SK-N-SH treated with all-trans-retinoic acid at 6 μM for 48 hours (cell line): ENCODE data around the gene SMCR8.

ENCODE experiments used
- CSDC2 ChIP-seq: fragments of 250-450 bp; sonication (Bioruptor Pico); IDR thresholded peaks from 2 replicates; pipeline ENCODE4 v1.5.0; 2020; ENCODE audit warnings: mild to moderate bottlenecking, moderate library complexity
- ZFP30 ChIP-seq: fragments of 450-650 bp; formaldehyde crosslinking; IDR thresholded peaks from 2 replicates; pipeline ENCODE4 v1.5.0; 2022; ENCODE audit warnings: mild to moderate bottlenecking, moderate library complexity
- ZNF565 ChIP-seq: fragments of 450-650 bp; formaldehyde crosslinking; conservative IDR thresholded peaks from 2 replicates; pipeline ENCODE4 v1.5.0; 2020; ENCODE audit warnings: low read depth, mild to moderate bottlenecking, moderate library complexity
- TF ChIP-seq, protein P1 (sequence below): fragments of 250-450 bp; sonication (Bioruptor Pico); IDR thresholded peaks from 2 replicates; pipeline ENCODE4 v1.5.1; 2020; ENCODE audit warnings: low read depth, mild to moderate bottlenecking, moderate library complexity

DNA sequence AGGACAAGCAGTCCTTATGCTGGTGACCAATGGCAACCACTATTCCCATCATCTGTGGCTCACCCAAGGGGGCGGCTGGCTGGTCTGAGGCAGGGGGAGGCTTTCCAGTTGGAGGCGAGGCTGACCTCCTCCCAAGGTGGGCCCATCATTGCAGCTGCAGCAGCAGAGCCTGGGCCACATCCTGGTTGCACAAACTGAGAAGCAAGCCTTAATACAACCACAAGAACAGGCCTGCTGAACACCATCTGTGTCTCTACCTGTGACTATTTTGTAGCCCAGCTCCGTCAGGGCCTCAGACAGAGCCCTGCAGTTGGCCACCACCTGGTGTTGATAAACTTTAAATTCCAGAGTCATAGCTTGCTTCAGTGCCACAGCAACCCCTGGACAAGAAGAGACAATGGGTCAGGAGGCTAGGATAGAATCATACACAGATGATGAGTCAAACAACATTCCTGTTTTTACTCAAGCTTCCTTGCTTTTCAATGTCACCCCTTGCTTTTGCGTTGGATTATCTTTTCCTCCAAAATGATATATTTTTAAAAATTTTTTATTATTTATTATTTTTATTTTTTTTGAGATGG, 17.9 kb downstream of the SMCR8 start:
- TF ChIP-seq ZFP30 (CRISPR knock-in tag), result no peak
- TF ChIP-seq CSDC2 (CRISPR knock-in tag), result no peak
- TF ChIP-seq, protein P1, sequence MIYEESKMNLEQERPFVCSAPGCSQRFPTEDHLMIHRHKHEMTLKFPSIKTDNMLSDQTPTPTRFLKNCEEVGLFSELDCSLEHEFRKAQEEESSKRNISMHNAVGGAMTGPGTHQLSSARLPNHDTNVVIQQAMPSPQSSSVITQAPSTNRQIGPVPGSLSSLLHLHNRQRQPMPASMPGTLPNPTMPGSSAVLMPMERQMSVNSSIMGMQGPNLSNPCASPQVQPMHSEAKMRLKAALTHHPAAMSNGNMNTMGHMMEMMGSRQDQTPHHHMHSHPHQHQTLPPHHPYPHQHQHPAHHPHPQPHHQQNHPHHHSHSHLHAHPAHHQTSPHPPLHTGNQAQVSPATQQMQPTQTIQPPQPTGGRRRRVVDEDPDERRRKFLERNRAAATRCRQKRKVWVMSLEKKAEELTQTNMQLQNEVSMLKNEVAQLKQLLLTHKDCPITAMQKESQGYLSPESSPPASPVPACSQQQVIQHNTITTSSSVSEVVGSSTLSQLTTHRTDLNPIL, result no peak
- no peak for TF ChIP-seq ZNF565 (CRISPR knock-in tag)
